Stimulated activated memory B cell treated with anti-CD40 and anti-IgM and Interleukin-4, amounts not matched to agents 10 μg/mL and 1 μg/mL and 100 μg/mL, for 72 hours (primary cell): ENCODE measurements around the gene ARSI.

Source experiments
- ATAC-seq: fragments of 150-1000 bp; cut with Tn5 transposase; 2 replicates; pipeline ENCODE4 v1.10.0; 2021
- H3K27ac Mint-ChIP-seq: one replicate; pipeline ENCODE4 v1.8.0; 2022; ENCODE audit warnings: mild to moderate bottlenecking, mixed read lengths
- H3K27me3 Mint-ChIP-seq: one replicate; pipeline ENCODE4 v1.8.0; 2022; ENCODE audit warnings: mixed read lengths
- H3K36me3 Mint-ChIP-seq: one replicate; pipeline ENCODE4 v1.8.0; 2022; ENCODE audit warnings: mixed read lengths
- H3K4me1 Mint-ChIP-seq: one replicate; pipeline ENCODE4 v1.8.0; 2022; ENCODE audit warnings: mixed read lengths
- H3K4me3 Mint-ChIP-seq: one replicate; pipeline ENCODE4 v1.8.0; 2022; ENCODE audit warnings: mild to moderate bottlenecking, moderate library complexity, mixed read lengths
- H3K9me3 Mint-ChIP-seq: one replicate; pipeline ENCODE4 v1.8.0; 2022; ENCODE audit warnings: mixed read lengths

Gene ARSI

DNA sequence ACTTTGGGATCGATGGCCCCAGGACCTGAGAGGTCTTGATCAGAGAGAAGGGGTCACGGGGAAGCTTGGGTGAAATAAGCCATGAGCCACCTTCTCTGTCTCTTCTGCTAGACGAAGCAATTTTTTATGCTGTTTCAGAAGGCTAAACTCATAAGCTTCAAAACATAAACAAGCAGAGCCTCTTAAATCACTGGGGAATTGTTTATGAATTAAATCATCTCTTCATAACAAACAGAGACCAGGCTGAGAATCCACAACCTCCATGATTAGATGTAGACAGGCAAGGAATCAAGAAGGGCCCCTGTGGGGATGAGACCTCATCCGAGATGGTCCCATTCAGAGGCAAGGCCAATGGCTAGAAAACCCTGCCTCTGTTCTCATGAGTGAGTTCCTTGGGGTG, 33.1 kb upstream of the ARSI start:
- Mint-ChIP-seq H3K4me1 (peaks cover 2% of the 10 kb centered on the region), H3K27ac (no peak overlapping the region), H3K9me3 (no peaks in the 10 kb centered on the region), H3K4me3 (no peak overlapping the region), H3K27me3 (no peaks in the 10 kb centered on the region), H3K36me3 (no peaks in the 10 kb centered on the region)
- ATAC-seq = no peak

DNA sequence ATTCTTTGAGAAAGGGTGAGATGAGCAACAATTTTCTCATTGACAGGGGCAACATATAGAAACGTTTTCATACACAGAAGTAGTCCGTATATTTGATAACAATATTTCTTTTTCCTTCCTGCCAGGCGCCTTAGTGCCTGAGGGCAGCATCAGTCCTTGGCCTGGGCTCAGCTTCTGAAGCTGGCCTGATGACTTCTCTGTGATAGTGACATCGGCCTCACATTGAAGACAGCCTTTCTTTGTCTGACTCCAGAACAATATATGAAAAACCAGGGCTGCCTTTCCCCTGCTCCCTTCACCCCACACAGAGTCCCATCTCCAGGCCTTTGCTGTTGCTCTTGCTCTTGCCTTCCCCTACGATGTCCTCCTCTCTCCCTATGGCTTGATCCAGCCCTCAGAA, 30.7 kb upstream of the ARSI start:
- H3K27ac Mint-ChIP-seq = no peak overlapping the region
- no peaks in the 10 kb centered on the region for H3K4me1 Mint-ChIP-seq
- no peaks in the 10 kb centered on the region for H3K36me3 Mint-ChIP-seq
- peaks cover 9% of the 10 kb centered on the region for H3K27me3 Mint-ChIP-seq
- no peak overlapping the region for H3K4me3 Mint-ChIP-seq
- no peaks in the 10 kb centered on the region for H3K9me3 Mint-ChIP-seq
- no peak for ATAC-seq

DNA sequence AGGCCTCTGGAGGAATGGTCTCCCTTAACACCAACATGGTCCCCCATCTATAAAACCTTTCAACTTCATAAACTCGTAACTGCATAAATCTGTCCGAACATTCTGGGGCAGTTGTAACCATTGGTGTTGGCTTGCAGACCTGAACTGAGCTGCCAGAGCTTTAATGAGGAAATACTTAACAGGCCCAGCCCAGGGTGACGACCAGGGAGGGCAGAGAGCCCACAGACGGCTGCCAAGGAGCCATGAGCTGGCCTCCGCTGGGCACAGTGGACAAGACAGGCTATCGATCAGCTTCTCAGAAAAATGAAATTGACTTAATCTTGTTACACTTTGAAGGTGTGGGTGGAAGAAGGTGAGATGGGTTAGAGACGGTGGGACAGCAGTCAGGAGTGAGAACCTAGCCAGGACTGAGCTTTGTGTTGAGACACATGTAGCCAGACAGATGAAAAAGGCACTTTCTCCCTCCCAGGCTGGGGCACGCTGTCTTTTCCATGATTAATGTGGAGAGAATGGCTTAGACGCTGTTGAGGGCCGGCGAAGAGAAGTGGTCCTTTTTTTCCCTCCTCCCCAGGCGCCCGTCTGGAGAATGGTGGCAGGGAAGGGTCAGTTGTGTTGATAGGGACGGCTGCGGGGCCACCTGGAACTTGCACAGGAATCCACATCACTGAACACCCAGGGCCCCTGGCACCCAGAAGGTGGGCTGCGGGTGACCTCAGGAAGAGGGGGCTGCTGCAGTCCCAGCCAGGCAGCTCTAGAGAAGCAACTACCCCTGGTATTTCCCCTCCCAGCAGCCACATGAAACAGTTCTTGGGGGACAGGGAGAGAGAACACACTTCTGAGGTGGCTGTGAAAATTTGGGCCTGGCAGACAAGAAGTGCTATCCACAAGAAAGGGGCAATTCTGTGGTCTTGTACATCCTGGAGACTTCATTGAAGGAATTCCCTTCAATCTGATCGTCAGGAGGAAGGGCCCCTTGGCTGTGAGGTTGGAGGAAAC, 27.5 kb upstream of the ARSI start:
- ATAC-seq = no peak
- Mint-ChIP-seq H3K27me3 (peaks cover 18% of the 10 kb centered on the region), H3K4me3 (no peak overlapping the region), H3K9me3 (no peaks in the 10 kb centered on the region), H3K27ac (no peak overlapping the region), H3K36me3 (no peaks in the 10 kb centered on the region), H3K4me1 (no peaks in the 10 kb centered on the region)

DNA sequence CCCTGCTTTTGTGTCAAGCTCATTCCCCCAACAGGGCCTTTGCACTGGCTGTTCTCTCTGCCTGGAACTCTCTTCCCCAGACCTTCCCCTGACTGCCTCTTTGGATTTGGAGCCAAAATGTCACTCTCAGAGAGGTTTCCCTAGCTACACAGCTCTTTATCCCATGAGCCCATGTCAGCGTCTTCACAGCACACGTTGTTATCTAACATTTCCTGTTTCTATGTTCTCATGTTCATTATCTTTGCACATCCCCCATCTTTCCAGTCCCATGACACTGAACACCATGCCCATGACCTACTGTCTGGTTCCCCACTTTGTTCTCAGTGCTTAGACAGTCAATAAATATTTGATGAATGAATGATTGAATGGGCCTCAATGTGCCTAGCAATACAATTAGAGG, 26.3 kb upstream of the ARSI start:
- Mint-ChIP-seq H3K36me3 (no peaks in the 10 kb centered on the region), H3K27me3 (peaks cover 18% of the 10 kb centered on the region), H3K27ac (no peak overlapping the region), H3K9me3 (no peaks in the 10 kb centered on the region), H3K4me3 (no peak overlapping the region), H3K4me1 (no peaks in the 10 kb centered on the region)
- ATAC-seq = no peak

DNA sequence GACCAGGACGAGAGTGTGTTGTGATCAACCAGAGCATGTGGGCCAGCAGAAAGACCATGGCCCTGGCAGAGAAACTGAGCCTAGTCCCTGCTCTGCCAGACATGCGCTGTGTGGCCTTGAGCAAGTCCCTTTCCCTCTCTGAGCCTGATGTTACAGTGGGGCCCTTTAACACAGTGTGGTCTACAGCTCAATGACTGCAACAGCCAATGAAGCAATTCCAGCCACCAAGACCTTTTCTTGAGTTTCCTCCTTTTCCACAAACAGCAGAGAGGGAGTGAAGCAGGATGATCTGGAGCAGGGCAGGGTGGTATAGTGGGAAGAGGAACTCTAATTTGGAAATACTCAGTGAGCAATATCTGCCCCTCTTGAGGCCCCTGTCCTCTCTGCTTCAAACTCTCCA, 25.8 kb upstream of the ARSI start:
- no peak overlapping the region for H3K4me3 Mint-ChIP-seq
- no peak for ATAC-seq
- H3K27me3 Mint-ChIP-seq = peaks cover 18% of the 10 kb centered on the region
- no peak overlapping the region for H3K27ac Mint-ChIP-seq
- H3K9me3 Mint-ChIP-seq = no peaks in the 10 kb centered on the region
- no peaks in the 10 kb centered on the region for H3K4me1 Mint-ChIP-seq
- no peaks in the 10 kb centered on the region for H3K36me3 Mint-ChIP-seq

DNA sequence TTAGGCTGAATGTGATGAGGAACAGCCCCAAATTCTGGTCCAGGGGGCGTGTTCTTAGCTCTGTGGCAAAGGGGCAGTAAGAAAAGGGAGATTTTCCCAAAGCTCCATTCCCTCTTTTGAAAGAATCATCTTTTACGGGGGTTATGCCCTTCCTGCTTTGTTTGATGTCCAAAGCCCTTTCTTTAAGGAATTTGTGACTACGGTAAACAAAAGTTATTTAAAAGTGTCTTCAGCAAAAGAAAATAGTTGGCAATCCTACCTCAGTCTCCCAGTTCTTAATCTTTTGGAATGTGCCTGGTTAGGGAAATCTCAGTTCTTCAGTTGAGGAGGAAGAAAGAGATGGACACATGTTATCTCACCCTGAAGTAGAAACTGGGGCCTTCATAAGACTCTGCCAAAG, 24.4 kb upstream of the ARSI start:
- Mint-ChIP-seq H3K4me1 (no peaks in the 10 kb centered on the region), H3K27me3 (peaks cover 18% of the 10 kb centered on the region), H3K4me3 (no peak overlapping the region), H3K36me3 (no peaks in the 10 kb centered on the region), H3K9me3 (no peaks in the 10 kb centered on the region), H3K27ac (no peak overlapping the region)
- ATAC-seq = no peak

DNA sequence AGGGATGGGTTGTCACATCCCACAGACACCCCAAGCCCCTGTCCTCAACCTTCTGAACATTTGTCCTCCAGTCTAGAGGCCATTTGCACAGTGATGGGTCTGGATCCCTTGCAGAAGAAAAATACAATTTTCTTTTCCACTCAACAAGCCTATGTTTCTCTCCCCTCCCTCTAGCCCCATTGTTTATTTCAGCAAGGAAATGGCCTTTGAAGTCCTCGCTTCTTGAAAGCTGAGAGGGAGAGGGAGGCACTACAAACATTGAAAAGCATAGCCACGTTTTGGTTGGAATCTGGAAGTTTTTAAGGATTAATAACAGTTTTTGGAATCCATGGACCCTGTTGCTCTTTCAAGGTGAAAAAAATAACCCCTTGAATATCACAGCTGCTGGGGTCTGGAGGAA, 24.0 kb upstream of the ARSI start:
- Mint-ChIP-seq H3K27me3 (peaks cover 18% of the 10 kb centered on the region), H3K4me1 (no peaks in the 10 kb centered on the region), H3K9me3 (peaks cover 1% of the 10 kb centered on the region), H3K36me3 (no peaks in the 10 kb centered on the region), H3K27ac (no peak overlapping the region), H3K4me3 (no peak overlapping the region)
- no peak for ATAC-seq

DNA sequence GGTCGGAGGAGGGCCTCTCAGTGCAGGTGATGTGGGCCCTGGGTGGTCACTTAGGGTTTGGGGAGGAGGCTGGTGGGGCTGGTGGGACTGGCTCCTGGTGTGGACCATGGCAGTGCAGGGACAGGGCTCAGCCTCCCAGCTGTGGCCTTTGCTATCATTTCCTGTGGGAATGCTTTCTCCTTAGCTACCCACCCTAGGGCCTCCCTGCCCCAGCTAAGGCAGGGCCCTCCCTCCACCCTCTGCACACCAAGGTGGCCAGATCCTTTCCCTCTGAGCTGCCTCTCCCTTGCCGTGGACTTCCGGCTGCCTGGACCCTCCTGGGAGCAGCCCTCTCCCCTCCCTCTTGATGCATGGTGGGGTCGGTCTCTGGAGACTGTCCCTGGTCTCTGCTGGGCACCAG, 22.7 kb upstream of the ARSI start:
- Mint-ChIP-seq H3K27me3 (peaks cover 18% of the 10 kb centered on the region), H3K4me1 (no peaks in the 10 kb centered on the region), H3K27ac (no peak overlapping the region), H3K4me3 (no peak overlapping the region), H3K36me3 (no peaks in the 10 kb centered on the region), H3K9me3 (peaks cover 4% of the 10 kb centered on the region)
- no peak for ATAC-seq

DNA sequence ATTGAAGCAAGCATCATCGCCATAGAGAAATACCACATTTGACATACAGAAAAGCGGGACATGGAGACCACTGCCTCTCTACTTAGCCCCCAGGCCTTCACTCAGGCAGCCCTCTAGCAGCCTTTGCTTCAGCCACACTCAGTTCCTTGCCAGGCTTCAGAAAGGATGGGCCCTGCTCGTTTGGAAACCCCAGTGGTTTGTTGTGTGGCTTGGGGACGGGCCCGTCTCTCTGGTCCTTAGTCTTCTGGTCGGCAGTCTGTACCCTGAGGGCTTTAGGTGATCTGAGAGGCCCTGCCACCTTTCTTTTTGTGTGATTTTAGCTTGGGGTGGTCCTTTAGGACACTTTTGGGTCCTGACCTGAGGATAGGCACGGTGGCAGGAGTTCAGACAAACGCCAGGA, 21.1 kb upstream of the ARSI start:
- peaks cover 4% of the 10 kb centered on the region for H3K9me3 Mint-ChIP-seq
- H3K4me3 Mint-ChIP-seq = no peak overlapping the region
- H3K4me1 Mint-ChIP-seq = no peaks in the 10 kb centered on the region
- H3K27ac Mint-ChIP-seq = no peak overlapping the region
- ATAC-seq = no peak
- H3K27me3 Mint-ChIP-seq = peaks cover 13% of the 10 kb centered on the region
- H3K36me3 Mint-ChIP-seq = no peaks in the 10 kb centered on the region

DNA sequence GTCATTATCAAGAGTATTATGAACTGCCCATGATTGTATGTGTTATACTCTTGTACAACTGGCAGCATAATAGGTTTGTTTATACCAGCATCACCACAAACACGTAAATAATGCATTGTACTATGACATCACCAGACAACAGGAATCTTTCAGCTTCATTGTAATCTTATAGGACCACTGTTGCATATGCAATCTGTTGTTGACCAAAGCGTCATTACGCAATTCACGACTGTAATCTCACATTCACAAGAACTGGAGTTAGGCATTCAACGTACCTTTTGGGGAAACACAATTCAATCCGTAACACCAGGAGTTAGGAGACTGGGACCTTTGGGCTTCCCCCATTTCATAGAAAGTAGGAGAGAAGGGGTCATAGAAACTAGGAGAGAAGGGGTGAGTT, 20.4 kb upstream of the ARSI start:
- peaks cover 17% of the 10 kb centered on the region for H3K27me3 Mint-ChIP-seq
- no peak for ATAC-seq
- H3K4me1 Mint-ChIP-seq = no peaks in the 10 kb centered on the region
- H3K4me3 Mint-ChIP-seq = no peak overlapping the region
- no peak overlapping the region for H3K27ac Mint-ChIP-seq
- H3K9me3 Mint-ChIP-seq = peaks cover 4% of the 10 kb centered on the region
- H3K36me3 Mint-ChIP-seq = no peaks in the 10 kb centered on the region

DNA sequence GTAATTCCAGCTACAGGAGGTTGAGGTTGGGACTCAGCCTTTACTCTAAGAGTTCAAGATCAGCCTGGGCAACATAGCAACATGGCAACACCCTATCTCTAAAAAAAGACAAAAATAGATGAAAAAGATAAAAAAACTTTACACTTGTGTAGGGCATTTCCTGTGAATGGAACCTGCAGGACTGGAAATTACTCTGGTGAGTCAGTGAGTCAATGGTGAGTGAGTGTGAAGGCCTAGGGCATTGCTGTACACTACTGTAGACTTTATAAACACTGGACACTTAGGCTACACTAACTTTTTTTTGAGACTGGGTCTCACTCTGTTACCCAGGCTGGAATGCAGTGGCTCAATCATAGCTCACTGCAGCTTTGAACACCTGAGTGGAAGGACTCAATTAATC, 19.5 kb upstream of the ARSI start:
- H3K27me3 Mint-ChIP-seq = peaks cover 19% of the 10 kb centered on the region
- H3K36me3 Mint-ChIP-seq = no peaks in the 10 kb centered on the region
- ATAC-seq = no peak
- H3K4me1 Mint-ChIP-seq = no peaks in the 10 kb centered on the region
- no peak overlapping the region for H3K27ac Mint-ChIP-seq
- peaks cover 4% of the 10 kb centered on the region for H3K9me3 Mint-ChIP-seq
- no peak overlapping the region for H3K4me3 Mint-ChIP-seq

DNA sequence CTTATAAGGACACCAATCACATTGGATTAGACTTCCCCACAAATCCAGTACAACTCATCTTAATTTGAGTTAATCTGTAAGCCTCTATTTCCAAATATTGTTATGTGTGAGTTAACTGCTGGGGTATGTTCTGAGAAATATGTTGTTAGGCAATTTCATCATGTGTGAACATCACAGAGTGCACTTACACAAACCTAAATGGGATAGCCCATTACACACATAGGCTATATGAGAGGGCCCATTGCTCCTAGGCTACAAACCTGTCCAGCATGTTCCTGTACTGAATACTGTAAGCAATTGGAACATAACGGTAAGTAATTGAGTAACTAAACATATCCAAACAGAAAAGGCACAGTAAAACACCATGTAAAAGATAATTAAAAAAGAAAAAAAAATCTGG, 19.1 kb upstream of the ARSI start:
- Mint-ChIP-seq H3K4me3 (no peak overlapping the region), H3K9me3 (peaks cover 4% of the 10 kb centered on the region), H3K36me3 (no peaks in the 10 kb centered on the region), H3K27ac (no peak overlapping the region), H3K4me1 (no peaks in the 10 kb centered on the region), H3K27me3 (peaks cover 19% of the 10 kb centered on the region)
- ATAC-seq = no peak

DNA sequence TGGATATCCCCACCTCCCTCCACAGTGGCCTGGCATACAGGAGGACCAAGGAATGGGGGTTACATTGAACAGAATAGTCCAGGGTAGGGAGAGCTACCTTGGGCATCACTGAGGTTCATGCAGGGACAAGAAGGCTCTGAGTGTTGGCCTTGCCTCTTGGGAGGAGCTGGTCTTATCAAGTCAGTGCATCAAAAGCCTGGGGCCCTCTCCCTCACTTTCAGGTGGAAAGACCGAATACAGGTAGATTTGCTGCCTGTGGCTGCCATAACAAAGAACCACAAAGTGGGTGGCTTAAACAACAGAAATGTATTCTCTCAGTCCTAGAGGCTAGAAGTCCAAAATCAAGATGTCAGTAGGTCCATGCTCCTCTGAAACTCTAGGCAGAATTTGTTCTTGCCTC, 18.5 kb upstream of the ARSI start:
- Mint-ChIP-seq H3K27ac (no peak overlapping the region), H3K36me3 (no peaks in the 10 kb centered on the region), H3K9me3 (peaks cover 4% of the 10 kb centered on the region), H3K4me1 (no peaks in the 10 kb centered on the region), H3K27me3 (peaks cover 19% of the 10 kb centered on the region), H3K4me3 (no peak overlapping the region)
- no peak for ATAC-seq

DNA sequence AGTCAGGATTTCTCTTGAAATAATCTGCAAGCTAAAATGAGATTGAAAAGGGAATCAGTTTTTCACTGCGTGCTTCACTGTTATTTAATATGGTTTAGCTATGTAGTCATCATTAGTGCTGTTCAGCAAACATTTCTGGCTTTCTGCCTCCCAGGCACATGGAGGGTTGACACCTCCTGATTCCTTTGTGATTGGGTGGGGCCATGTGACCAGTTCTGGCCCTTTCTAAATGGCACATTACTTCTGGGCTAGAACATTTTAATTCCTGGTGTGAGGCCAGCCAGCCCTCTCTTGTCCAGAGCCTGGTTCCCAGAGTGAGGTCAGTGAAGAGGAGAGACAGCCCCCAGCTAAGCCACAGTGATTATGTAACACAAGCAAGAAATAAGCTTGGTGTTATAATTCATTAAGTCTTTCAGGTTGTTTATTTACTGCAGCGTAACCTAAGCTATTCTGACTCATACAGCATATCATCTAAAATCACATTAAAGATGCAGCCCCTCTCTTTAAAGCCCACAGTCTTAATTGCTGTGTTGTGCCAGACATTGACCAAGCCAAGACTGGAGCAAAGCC, 17.4 kb upstream of the ARSI start:
- Mint-ChIP-seq H3K4me3 (no peak overlapping the region), H3K4me1 (no peaks in the 10 kb centered on the region), H3K27ac (no peak overlapping the region)

DNA sequence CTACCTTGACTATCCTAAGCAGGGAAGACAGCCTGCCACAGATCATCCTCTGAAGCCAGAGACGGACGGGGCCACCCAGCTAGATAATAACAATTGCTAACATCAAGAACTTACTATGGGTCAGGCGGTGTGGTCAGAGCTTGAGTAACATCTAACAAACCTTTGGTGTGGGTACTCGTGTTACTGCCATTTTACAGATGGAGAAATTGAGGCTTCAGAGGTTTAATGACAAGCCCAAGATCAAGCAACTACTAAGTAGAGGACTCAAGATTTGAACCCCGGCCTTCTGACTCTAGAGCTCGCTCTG, 16.7 kb upstream of the ARSI start:
- Mint-ChIP-seq H3K9me3 (peaks cover 6% of the 10 kb centered on the region), H3K27me3 (peaks cover 21% of the 10 kb centered on the region), H3K4me3 (no peak overlapping the region), H3K4me1 (no peaks in the 10 kb centered on the region), H3K27ac (no peak overlapping the region), H3K36me3 (no peaks in the 10 kb centered on the region)
- ATAC-seq = no peak

More for the DNA sequence above, 17.4 kb upstream of the ARSI start:
- ATAC-seq = no peak
- Mint-ChIP-seq H3K36me3 (no peaks in the 10 kb centered on the region), H3K9me3 (peaks cover 6% of the 10 kb centered on the region), H3K27me3 (peaks cover 14% of the 10 kb centered on the region)
